KMS-11 (cell line): ENCODE data around the gene PRICKLE2.

Source experiments
- H2AFZ ChIP-seq: fragments of 200-600 bp; sonication (generic); 2 replicates; pipeline ENCODE4 v1.6.1; 2016; ENCODE audit warnings: antibody characterized with exemption, mixed run types, low read depth
- H3K27ac ChIP-seq: fragments of 200-600 bp; sonication (generic); 2 replicates; pipeline ENCODE4 v1.6.1; 2016; ENCODE audit warnings: mild to moderate bottlenecking, mixed run types
- H3K27me3 ChIP-seq: fragments of 200-600 bp; sonication (generic); 2 replicates; pipeline ENCODE4 v1.6.1; 2017; ENCODE audit warnings: mild to moderate bottlenecking, low read depth, mixed run types, moderate library complexity; ENCODE audit not compliant: insufficient read depth
- H3K36me3 ChIP-seq: fragments of 200-600 bp; sonication (generic); 2 replicates; pipeline ENCODE4 v1.6.1; 2017; ENCODE audit warnings: mild to moderate bottlenecking, mixed run types; ENCODE audit not compliant: insufficient read depth
- H3K4me1 ChIP-seq: fragments of 200-600 bp; sonication (generic); 2 replicates; pipeline ENCODE4 v1.6.1; 2016; ENCODE audit warnings: mild to moderate bottlenecking, low read depth, mixed run types; ENCODE audit not compliant: poor library complexity, severe bottlenecking
- H3K4me2 ChIP-seq: fragments of 200-600 bp; sonication (generic); 2 replicates; pipeline ENCODE4 v1.7.0; 2016; ENCODE audit warnings: mild to moderate bottlenecking, mixed run types
- H3K4me3 ChIP-seq: fragments of 200-600 bp; sonication (generic); IDR thresholded peaks from 2 replicates; pipeline ENCODE4 v1.6.1; 2017; ENCODE audit warnings: low read depth, low read length, mixed read lengths; ENCODE audit not compliant: insufficient read depth
- H3K79me2 ChIP-seq: fragments of 200-600 bp; sonication (generic); 2 replicates; pipeline ENCODE4 v1.6.1; 2016; ENCODE audit warnings: low read depth, mixed run types; ENCODE audit not compliant: insufficient read depth
- H3K9ac ChIP-seq: fragments of 200-600 bp; sonication (generic); 2 replicates; pipeline ENCODE4 v1.6.1; 2016; ENCODE audit warnings: mild to moderate bottlenecking, mixed run types
- H4K20me1 ChIP-seq: fragments of 200-600 bp; sonication (generic); 2 replicates; pipeline ENCODE4 v1.6.1; 2016; ENCODE audit warnings: mild to moderate bottlenecking, mixed run types; ENCODE audit not compliant: insufficient read depth
- TF ChIP-seq, protein P1 (sequence below): fragments of 200-600 bp; sonication (generic); conservative IDR thresholded peaks from 2 replicates; pipeline ENCODE4 v1.6.1; 2017; ENCODE audit warnings: low read depth, mild to moderate bottlenecking, antibody characterized with exemption, low read length, moderate library complexity, mixed read lengths

PRICKLE2 gene

DNA sequence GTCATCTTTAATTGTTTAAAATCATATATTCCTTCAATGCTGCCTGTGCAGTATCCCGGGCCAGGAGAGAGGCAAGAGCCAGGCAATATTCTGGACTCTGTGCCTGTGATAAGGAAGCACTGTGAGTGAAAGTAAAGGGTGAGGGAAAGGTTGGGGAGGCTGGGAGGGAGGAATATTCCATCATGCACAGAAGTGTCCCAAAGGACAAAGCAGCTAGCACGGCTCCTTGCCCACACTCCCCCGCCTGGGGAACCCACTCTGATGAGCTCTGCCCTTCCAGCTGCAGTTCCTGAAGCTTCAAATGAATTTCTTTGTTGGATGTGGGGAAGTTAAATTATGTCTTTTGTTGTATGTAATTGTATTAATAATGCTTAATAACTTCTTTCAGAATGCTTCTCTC lies 1.5 kb upstream of the PRICKLE2 start:
- Histone ChIP-seq H3K79me2 (no peaks in the 10 kb centered on the region), H3K4me1 (no peaks in the 10 kb centered on the region), H3K9ac (no peak overlapping the region), H4K20me1 (no peaks in the 10 kb centered on the region), H3K4me2 (no peak overlapping the region), H3K36me3 (no peaks in the 10 kb centered on the region), H3K27ac (no peak overlapping the region), H3K27me3 (no peaks in the 10 kb centered on the region), H3K4me3 (no peak overlapping the region), H2AFZ (no peak overlapping the region)
- TF ChIP-seq, protein P1, sequence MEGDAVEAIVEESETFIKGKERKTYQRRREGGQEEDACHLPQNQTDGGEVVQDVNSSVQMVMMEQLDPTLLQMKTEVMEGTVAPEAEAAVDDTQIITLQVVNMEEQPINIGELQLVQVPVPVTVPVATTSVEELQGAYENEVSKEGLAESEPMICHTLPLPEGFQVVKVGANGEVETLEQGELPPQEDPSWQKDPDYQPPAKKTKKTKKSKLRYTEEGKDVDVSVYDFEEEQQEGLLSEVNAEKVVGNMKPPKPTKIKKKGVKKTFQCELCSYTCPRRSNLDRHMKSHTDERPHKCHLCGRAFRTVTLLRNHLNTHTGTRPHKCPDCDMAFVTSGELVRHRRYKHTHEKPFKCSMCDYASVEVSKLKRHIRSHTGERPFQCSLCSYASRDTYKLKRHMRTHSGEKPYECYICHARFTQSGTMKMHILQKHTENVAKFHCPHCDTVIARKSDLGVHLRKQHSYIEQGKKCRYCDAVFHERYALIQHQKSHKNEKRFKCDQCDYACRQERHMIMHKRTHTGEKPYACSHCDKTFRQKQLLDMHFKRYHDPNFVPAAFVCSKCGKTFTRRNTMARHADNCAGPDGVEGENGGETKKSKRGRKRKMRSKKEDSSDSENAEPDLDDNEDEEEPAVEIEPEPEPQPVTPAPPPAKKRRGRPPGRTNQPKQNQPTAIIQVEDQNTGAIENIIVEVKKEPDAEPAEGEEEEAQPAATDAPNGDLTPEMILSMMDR = no peak

DNA sequence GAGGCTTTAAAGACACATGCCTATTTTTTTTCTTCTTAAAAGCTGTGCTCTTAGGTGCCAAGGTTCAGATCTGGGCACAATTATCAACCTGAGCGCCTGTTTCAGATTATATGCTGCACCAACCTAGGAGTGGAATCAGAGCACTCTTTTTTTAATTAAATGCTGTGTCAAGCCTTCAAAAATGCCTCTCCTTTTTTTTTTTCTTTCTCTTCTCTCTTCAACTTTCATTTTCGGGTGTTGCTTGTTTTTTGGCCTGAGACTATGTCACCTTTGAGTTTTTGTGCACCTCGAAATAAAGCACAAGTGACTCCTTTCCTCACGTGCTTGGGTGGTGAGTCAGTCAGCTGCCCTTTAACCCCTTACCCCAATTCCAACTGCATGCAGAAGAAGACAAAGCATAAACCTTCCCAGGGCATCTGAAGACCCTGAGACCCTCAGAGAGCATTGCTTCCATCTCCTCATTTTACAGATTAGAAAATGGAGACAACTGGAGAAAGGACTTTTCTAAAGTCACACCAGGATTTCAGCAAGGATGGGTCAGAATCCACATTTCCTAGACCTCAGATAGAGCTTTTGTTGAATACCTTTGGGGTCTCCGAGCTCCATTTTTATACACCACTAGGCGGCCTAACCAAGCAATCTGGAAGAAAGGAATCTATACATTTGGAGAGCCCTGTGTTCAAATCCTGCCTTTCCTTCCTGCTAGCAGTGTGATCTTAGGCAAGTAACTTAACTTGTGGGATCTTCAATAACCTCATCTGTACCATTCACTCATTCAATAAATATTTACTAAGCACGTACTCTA lies 631 bp upstream of the PRICKLE2 start:
- H3K4me2 ChIP-seq = peak overlapping the region; percentile 74

GRCh38 chr3:64223791-64224745 lies 1.2 kb downstream of the PRICKLE2 start:
- Histone ChIP-seq H4K20me1 (no peaks in the 10 kb centered on the region), H3K4me2 (peak overlapping the region; percentile 74; the same call in 1 of the 2 replicates), H3K9ac (no peak overlapping the region), H3K4me1 (no peaks in the 10 kb centered on the region), H2AFZ (peak overlapping the region; percentile 91), H3K36me3 (no peaks in the 10 kb centered on the region), H3K79me2 (no peaks in the 10 kb centered on the region), H3K27me3 (no peaks in the 10 kb centered on the region), H3K27ac (no peak overlapping the region), H3K4me3 (no peak overlapping the region)
- TF ChIP-seq, protein P1 = no peak

More for the DNA sequence above, 631 bp upstream of the PRICKLE2 start:
- H3K9ac ChIP-seq = peak overlapping the region; percentile 67
- H3K79me2 ChIP-seq = no peaks in the 10 kb centered on the region
- H3K4me3 ChIP-seq = peak overlapping the region; percentile 44
- H3K27me3 ChIP-seq = no peaks in the 10 kb centered on the region
- peak overlapping the region; percentile 91 for H2AFZ ChIP-seq
- no peaks in the 10 kb centered on the region for H3K4me1 ChIP-seq
- TF ChIP-seq, protein P1 = no peak
- no peaks in the 10 kb centered on the region for H4K20me1 ChIP-seq
- H3K27ac ChIP-seq = peak overlapping the region; percentile 83
- no peaks in the 10 kb centered on the region for H3K36me3 ChIP-seq

DNA sequence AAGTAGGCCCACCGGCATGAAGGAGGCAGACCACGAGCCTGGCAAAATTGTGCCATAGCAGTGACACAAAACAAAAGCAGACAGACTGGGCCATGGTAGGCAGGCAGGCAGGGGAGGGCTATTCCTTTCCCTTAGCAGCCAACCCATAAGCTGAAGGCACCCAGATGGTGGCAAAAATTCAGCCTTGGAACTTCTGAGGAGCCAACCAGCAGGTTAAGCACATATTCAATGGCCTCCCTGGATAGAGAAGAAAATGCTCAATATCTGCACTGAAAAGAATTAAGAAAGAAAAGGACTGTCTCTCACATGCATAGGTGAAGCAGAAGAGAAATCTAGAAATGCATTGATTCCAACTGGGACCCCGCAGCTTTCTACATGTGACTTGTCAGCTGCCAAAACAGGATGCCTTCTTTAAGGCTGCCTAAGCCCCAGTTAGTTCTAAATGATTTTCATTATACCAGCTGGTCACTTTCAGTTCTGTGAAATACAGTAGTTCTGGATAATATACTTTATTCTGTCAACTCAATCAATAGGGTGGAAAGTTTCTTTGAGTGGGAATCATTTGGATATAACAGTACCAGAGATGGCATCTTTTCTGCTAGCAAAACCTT lies 2.7 kb downstream of the PRICKLE2 start:
- Histone ChIP-seq H4K20me1 (no peaks in the 10 kb centered on the region), H3K9ac (no peak overlapping the region)

More for the DNA sequence above, 2.7 kb downstream of the PRICKLE2 start:
- Histone ChIP-seq H3K4me2 (no peak overlapping the region), H3K79me2 (no peaks in the 10 kb centered on the region), H3K4me1 (no peaks in the 10 kb centered on the region), H3K4me3 (no peak overlapping the region), H2AFZ (no peak overlapping the region), H3K27ac (no peak overlapping the region), H3K36me3 (no peaks in the 10 kb centered on the region), H3K27me3 (no peaks in the 10 kb centered on the region)
- TF ChIP-seq, protein P1 = no peak
